Upper lobe of left lung (tissue), 4 donors: Measurements from ENCODE around the gene CADPS.

Experiments
- EP300 ChIP-seq, 4 donors: sonication (generic); formaldehyde crosslinking; IDR thresholded peaks; one replicate each; pipeline ENCODE4 v1.5.1; 2017; ENCODE audit warnings: antibody characterized with exemption in 4 of 4, control low read depth in 2 of 4
- POLR2A ChIP-seq, 4 donors: fragments of 450-650 bp; IDR thresholded peaks; one replicate each; pipeline ENCODE4 v1.5.1; 2016 to 2017; ENCODE audit warnings: antibody characterized with exemption in 4 of 4, mild to moderate bottlenecking in 2 of 4
- TF ChIP-seq, protein P1 (sequence below), 6 experiments: fragments of 450-650 bp in 4 of 6; fragments of 200-600 bp in 2 of 6; sonication (generic) in 2 of 6; IDR thresholded peaks; one replicate each; pipeline ENCODE4 v1.5.1; 2016 to 2019; ENCODE audit warnings: antibody characterized with exemption in 6 of 6

DNA sequence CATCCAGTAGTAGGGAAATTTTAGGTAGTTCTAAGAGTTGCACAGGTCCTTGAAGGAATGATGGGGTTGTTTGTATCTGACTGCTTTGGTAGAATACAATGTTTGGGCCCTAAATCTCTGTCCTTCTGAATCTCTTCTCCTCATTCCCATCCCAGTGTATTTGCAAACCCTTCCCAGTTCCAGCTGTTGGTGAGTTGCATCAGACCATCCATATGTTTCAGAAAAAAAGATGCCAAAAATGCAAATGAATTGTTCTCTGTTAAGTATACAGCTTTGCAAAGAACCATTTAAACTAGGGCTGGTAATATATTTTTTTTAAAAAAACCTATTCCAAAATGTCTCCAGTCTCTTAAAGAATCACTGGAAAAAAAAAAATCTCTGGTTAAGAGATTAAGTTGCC, 251.0 kb downstream of the CADPS start:
- TF ChIP-seq, protein P1, sequence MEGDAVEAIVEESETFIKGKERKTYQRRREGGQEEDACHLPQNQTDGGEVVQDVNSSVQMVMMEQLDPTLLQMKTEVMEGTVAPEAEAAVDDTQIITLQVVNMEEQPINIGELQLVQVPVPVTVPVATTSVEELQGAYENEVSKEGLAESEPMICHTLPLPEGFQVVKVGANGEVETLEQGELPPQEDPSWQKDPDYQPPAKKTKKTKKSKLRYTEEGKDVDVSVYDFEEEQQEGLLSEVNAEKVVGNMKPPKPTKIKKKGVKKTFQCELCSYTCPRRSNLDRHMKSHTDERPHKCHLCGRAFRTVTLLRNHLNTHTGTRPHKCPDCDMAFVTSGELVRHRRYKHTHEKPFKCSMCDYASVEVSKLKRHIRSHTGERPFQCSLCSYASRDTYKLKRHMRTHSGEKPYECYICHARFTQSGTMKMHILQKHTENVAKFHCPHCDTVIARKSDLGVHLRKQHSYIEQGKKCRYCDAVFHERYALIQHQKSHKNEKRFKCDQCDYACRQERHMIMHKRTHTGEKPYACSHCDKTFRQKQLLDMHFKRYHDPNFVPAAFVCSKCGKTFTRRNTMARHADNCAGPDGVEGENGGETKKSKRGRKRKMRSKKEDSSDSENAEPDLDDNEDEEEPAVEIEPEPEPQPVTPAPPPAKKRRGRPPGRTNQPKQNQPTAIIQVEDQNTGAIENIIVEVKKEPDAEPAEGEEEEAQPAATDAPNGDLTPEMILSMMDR (IDR thresholded peaks at IDR 0.05): no peak
- TF ChIP-seq POLR2A (IDR thresholded peaks at IDR 0.05): no peak
- TF ChIP-seq EP300 (IDR thresholded peaks at IDR 0.05): no peak
